HG03442 (cell line): Measurements from ENCODE around the gene CXXC5.
"Not testable (repeated sequence)": the region's sequence is repeated elsewhere in the genome, so short reads cannot be mapped to it uniquely, and the experiment has no call there.

Experiments
- ATAC-seq: cut with Tn5 transposase; IDR thresholded peaks from one replicate; pipeline ENCODE4 v1.9.1; 2021; ENCODE audit warnings: mild to moderate bottlenecking, moderate library complexity; ENCODE audit not compliant: unreplicated experiment

Gene CXXC5

DNA sequence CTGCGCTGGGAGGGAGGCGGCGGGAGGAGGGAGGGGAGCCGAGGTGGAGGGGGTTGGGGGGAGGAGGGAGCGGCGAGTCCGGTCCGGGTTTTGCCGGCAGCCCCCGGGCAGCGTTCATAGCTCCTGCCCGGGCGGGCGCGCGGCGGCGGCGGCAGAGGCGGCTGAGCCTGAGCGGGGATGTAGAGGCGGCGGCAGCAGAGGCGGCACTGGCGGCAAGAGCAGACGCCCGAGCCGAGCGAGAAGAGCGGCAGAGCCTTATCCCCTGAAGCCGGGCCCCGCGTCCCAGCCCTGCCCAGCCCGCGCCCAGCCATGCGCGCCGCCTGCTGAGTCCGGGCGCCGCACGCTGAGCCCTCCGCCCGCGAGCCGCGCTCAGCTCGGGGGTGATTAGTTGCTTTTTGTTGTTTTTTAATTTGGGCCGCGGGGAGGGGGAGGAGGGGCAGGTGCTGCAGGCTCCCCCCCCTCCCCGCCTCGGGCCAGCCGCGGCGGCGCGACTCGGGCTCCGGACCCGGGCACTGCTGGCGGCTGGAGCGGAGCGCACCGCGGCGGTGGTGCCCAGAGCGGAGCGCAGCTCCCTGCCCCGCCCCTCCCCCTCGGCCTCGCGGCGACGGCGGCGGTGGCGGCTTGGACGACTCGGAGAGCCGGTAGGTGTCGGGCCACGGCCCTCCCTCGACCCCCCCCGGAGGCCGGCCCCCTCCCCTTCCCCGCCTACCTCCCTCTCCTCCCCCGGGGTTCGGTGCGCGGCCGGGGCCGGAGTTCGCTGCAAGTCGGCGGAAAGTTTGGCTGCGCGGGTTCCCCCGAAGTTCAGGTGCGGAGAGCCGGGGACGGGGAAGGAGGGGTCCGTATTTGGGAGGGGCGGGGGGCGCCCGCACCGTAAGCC is at the start of gene CXXC5:
Gene CXXC5, plus strand, starts transcription at position 145 of the 877 bp plus-strand sequence. CDS start 32,175 bp downstream, outside the sequence.
- peak; percentile 21 for ATAC-seq

DNA sequence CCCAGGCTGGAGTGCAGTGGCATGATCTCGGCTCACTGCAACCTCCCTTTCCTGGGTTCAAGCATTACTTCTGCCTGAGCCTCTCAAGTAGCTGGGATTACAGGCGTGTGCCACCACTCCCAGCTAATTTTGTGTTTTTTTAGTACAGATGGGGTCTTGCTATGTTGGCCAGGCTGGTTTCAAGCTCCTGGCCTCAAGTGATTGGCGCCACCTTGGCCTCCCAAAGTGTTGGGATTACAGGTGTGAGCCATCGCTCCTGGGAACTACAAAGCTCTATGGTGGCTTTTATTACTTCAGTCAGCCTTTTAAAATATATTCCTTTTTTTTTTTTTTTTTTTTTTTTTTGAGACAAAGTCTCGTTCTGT is 49.6 kb upstream of the CXXC5 start:
- ATAC-seq, result not testable (repeated sequence)

DNA sequence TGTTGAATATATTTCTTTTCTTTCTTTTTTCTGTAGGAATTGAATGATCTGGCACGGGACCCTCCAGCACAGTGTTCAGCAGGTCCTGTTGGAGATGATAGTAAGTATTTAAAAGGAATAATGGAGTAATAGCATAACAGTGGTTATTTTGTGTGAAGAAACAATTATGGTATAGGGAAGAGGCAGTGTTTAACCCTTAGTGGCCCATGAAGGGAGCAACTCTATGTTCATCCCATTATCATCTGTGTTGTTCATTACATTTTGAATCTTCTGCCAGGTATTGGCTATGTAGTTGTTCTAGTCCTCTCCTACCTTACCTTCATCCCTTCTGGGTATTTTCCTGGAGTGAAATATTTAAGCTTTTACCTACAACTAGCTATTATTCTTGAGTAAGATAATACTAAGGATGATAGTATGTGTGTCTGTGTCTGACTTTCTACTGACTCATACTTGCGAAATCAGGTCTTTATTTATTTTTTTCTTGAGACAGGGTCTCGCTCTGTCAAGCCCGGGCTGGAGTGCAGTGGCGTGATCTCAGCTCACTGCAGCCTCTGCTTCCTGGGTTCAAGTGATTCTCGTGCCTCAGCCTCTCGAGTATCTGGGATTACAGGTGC is 47.7 kb upstream of the CXXC5 start:
- ATAC-seq, result no peak

DNA sequence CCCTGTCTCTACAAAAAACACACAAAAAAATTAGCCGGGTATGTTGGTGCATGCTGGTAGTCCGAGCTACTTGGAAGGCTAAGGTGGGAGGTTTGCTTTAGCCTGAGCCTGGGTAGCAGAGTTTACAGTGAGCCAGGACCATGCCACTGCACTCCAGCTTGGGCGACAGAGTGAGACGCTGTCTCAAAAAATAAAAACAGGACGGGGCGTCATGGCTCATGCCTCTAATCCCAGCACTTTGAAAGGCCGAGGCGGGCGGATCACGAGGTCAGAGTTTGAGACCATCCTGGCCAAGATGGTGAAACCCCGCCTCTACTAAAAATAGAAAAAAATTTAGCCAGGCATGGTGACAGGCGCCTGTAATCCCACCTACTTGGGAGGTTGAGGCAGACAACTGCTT is 46.7 kb upstream of the CXXC5 start:
- ATAC-seq, result no peak

DNA sequence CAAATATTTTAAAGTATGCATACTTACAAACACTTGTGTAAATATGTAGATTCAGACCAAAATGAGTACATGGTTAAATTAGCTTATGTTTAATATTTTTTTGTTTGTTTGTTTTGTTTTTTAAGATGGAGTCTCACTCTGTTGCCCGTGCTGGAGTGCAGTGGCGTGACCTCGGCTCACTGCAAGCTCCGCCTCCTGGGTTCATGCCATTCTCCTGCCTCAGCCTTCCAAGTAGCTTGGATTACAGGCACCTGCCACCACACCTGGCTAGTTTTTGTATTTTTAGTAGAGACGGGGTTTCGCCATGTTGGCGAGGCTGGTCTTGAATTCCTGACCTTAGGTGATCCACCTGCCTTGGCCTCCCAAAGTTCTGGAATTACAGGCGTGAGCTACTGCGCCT is 46.2 kb upstream of the CXXC5 start:
- not testable (repeated sequence) for ATAC-seq

DNA sequence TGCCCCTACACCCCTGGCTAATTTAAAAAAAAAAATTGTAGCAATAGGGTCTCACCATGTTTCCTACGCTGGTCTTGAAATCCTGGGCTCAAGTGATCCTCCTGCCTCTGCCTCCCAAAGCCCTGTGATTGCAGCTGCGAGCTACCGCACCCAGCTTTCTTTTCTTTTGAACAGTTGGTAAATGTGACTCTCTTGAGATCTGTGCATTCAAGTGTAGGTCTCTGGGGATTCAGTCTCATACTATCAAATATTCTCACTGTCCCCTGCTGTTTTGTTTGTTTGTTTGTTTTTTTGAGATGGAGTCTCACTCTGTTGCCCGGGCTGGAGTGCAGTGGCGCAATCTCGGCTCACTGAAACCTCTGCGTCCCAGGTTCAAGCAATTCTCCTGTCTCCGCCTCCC is 42.3 kb upstream of the CXXC5 start:
- no peak for ATAC-seq

DNA sequence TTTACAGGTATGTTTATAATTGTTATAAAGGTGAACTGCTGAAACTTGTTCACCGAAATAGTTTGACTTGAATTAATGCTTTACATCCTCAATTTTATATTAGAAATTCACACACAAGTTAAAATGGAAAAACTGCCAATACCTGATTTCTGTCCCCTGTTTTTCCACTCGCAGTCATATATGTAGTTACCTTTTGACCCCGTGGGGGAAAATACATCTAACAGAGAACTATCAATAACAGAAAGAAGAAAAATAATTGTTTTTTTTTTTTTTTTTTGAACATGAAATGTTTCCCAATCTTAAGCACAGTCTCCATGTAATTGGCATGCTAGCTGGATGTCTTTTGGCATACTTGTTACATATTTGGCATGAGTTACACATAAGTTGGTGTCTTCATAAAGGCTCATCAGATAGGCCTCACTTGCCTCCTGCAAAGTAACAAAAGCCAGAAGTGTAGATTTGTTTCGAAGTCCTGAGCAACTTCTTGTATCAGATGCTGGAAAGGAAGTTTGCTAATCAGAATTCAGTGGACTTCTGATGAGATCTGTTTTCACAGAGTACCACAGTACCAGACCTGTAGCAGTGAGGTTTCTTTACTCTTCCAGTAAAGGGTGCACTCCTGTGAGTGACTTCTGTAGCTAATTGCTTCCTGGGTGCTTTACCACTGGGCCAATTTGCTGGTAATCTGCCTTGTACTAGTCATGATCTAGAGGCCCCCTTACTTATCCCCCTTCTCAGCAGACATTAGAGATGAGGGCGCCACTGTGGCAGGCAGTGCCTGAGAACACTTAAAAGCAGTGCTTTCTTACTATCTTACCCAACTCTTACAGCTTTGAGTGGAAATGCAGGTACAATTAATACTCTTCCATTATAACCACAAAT is 36.2 kb upstream of the CXXC5 start:
- no peak for ATAC-seq

DNA sequence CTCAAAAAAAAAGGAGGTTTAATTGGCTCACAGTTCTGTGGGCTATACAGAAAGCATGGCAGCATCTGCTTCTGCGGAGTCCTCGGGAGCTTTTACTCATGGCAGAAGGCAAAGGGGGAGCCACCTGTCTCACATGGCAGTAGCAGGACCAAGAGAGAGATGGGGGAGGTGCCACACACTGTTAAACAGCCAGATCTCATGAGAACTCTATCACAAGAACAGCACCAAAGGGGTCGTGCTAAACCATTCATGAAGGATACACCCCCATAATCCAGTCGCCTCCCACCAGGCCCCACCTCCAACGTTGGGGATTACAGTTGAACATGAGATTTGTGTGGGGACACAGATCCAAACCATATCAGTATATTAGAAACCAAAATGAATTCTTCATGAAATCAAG is 28.3 kb upstream of the CXXC5 start:
- no peak for ATAC-seq

DNA sequence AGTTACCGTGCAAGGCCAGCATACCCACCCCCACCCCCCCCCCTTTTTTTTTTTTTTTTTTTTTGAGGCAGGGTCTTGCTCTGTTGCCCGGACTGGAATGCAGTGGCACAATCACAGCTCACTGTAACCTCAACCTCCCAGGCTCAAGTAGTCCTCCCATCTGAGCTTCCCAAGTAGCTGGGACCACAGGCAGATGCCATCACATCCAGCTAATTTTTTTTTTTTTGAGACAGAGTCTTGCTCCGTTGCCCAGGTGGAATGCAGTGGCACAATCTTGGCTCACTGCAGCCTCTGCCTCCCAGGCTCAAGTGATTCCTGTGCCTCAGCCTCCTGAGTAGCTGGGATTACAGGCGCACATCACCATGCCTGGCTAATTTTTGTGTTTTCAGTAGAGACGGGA is 22.8 kb upstream of the CXXC5 start:
- not testable (repeated sequence) for ATAC-seq

DNA sequence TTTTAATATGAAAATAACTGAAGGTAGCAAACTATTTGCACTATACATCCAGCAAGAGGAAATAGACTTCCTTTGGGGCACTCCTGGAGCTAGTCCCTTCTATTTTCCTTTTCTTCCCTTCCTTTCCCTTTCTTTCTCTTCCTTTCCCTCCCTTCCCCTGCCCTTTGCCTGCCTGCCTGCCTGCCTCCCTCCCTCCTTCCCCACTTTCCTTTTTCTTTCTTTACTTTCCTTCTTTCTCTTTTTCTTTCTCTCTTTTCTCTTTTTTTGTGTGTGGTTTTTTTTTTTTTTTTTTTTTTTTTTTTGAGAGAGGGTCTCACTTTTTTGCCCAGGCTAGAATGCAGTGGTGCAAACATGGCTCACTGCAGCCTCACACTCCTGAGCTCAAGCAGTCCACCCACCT is 17.3 kb upstream of the CXXC5 start:
- ATAC-seq, result no peak

DNA sequence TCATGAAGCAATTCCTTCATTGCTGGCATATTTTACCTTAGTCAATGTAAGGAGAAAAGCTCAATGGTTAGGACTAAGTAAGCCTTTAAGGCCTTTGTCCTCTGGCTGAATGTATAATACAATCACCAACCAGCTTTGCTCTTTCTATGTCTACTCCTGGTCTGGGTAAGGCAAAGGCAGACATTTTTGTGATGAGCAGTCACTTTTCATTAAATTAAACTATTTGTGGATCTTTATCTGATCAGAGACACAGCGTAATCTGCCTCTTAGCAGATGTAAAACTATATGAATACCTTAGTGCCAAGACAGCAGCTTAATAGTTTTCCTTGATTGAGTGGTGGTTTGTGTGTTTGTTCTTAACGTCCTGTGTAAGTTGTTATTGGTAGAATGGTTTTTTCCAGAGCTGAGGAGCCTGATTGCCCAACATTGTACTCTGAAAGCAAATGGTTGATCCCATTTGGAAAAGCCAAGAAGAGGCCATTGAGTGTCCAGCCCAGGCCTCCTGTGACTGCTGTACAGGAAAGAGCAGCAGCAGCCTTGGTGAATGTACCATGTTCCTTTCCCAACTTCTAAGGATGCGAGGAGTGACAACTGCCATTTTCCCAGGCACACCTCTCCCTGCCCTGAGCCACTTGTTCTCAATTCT is 16.5 kb upstream of the CXXC5 start:
- ATAC-seq, result no peak

DNA sequence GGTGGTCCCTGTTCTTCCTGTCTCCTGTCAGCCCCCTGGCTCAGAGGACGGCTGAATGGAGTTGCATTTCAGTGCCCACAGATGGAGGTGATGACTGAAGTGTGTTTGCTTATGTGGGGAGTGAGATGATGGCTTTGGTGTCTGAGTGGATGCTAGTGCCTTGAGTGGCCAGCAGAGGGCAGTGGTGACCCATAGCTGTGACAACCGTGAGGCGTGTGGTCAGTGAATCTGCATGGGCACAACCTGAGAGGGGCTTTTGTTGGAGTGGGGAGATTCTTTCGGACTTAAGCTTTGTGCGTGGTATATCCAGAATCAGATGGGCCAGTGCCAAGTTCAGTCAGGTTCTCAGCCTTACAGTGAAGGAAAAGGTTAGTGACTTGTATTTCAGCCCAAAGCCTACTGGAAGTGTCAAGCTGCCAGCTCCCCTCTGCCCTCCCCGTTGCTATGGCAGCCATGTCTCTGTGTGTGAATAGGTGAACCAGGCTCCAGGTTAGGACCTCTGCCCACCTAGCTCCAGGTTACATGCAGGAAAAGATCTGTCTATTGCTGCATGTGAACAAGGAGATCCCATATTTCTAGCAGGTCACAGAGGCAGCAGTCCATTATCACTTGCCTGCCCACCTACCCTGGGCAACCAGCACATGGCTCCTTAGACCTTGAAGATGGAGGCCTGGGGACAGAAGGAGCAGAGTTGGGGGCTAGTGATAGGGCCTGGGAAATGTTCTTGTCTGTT is 14.7 kb upstream of the CXXC5 start:
- ATAC-seq, result peak; percentile 36

DNA sequence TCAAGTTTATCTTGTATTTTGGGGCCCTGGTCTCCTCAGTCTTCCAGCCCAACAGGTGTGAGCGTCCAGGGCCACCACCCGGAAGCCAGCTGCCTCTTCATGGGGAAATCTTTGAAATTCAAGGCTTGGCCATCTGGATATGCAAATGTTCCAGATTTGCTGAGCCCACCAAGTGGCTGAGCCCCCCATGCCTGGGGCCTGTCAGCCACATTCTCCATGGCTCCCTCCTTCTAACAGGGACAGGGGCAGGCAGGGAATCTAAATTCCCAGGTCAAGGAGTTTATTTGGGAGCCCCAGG is 14.2 kb upstream of the CXXC5 start:
- ATAC-seq, result no peak

DNA sequence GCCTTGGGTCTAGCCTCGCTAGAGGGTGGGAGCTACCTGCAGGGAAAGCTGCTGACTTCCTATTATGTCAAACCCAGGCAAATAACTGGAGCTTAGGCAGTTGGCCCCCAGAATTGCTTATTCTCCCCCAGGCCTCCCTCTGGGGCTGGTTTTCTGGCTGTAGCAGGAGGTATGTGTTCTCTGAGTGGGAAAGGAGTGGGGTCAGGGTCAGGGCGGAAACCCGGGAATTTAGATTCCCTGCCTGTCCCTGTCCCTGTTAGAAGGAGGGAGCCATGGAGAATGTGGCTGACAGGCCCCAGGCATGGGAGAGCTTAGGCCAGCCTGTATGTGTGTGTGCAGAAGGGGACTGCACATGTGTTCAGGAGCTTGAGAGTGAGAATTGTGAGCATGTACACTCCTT is 13.6 kb upstream of the CXXC5 start:
- no peak for ATAC-seq

DNA sequence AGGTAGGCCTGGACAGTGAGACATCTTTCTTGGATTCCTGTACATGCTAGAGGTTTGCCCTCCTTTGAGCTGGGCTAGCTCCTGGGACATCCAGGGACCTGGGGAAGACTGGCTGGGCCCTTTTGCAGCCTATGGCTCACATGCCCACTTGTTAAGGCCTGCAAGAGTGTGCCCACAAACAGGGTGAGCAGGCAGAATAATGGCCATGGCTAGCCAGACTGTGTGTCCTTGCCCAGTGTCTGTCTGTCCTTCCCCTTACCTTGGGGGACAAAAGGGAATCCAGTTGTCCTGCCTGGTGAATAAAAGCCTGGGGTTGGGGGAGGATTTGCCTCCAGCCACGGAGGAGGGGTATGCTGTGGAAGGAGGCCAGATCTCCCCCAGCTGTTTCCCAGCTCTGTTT is 13.0 kb upstream of the CXXC5 start:
- ATAC-seq, result no peak

DNA sequence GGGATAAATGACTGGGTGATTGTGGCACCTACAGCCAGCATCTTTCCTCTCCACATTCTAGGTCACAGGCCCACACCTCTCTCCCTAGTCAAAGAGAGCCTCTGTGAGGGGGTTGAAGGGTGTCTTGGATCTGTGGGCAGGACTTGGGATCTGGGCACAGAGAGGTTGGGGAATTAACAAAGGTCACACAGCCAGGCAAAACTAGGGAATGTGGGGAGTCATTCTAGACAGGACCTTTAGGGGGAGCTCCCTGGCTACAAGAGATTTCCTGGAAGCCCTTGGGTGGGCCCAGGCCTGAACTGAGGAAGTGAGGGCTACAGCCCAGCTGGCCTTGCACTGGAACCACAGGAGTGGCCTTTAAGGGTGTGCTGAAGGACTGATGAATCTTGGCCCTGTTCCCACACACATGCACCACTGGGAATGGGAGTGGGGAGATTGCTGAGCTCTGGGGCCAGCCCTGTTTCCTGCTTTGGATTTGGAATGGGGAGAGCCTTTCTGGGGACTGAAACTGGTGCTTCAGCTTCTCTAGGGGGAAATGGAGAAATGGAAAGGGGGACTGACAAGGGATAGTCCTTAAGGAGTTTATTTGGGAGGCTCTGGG is 12.4 kb upstream of the CXXC5 start:
- ATAC-seq, result no peak

DNA sequence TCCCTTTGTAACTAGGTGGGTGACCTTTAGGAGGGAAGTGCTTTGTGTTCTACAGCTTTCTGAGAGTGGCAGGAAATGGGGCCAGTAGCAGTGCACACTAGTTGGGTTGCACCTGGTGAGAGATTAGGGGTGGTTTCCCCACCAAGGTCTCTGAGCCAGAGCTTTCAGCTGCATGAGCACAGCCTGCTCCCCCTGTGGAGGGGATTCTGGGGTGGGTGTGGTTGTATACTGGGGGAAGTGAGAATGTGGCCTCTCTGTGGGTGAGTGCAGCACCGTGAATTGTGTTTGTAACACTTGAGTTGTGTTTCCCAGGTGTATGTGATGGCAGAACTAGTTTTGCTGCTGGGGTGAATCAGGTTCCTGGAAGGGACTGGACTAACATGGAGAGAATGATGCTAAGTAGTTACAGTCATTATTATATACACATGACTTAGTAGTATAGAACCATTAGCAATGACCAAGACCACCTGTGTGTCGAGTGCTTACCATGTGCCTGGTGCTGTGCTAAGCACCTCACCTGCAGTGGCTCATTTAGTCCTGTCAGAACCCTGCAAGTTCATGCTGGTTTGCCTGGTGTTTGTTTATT is 11.8 kb upstream of the CXXC5 start:
- peak; percentile 65 for ATAC-seq

DNA sequence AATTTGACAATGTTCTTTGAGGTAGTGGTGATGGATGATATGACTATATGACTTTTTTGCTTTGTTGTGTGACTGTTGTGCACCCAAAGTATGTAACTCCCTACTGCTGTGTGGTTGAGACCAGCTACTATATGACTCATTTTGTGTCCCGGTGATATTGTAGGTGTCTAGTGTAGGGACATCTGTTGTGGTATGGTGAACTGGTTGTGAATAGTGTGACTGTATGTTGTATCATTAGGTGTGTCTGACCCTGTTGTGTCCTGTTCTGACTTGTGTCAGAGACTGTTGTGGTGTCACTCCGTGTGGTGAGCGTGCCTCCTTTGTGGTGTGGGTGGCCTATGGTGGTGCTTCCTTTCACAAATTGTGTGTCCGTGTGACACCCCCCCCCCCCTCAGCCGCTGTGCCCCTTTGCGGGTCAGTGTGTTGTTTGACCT is 11.2 kb upstream of the CXXC5 start:
- no peak for ATAC-seq

DNA sequence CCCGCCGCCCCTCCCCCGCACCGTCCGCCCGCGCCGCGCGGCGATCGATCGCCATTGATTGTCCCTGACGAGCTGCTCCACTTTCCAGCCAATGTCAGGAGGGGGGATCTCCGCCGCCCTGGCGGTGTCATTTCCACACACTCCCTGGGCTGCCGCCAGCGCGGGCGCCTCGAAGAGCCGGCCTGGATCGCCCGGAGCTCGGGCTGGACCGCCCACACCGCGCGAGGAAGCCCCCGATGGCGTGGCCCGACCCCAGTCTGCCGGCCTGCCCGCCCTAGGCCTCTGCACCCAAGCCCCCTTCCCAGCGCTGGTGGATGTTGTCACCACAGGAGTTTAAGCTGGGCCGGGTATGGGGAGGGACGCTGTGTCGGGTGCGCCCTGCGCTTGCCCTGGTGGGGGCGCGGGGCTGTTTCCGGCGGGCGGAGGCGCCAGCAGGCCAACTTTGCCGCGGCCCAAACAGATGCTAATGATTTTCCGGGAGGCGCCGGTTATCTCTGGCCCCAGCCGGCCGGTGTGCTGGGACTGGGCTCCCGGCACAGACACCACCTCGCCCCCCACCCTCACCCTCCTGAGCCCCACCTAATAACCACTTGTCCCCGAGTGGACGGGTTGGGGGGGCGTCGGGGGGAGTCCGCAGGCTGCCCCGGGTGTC is 10.6 kb upstream of the CXXC5 start:
- no peak for ATAC-seq
